K562 (cell line): Measurements from ENCODE around the gene MADCAM1. TPM values are rescaled to one million over a fixed set of nuclear protein-coding genes. Genes with fewer than 3 reads are reported as not detected.

Experiments
- BCOR ChIP-seq: fragments of 450-650 bp; IDR thresholded peaks from 2 replicates; pipeline ENCODE4 v1.6.1; 2016
- CAMTA2 ChIP-seq: fragments of 250-450 bp; sonication (Bioruptor Pico); conservative IDR thresholded peaks from 2 replicates; pipeline ENCODE4 v1.5.1; 2022
- CBX1 ChIP-seq: sonication (generic); IDR thresholded peaks from 2 replicates; pipeline ENCODE4 v1.6.1; 2016; ENCODE audit warnings: antibody characterized with exemption, low read depth, mild to moderate bottlenecking
- FOXP1 ChIP-seq: sonication (generic); formaldehyde crosslinking; IDR thresholded peaks from 2 replicates; pipeline ENCODE4 v1.8.0; 2022; ENCODE audit warnings: mild to moderate bottlenecking, missing genetic modification reagents
- GABPB1 ChIP-seq: sonication (generic); formaldehyde crosslinking; IDR thresholded peaks from 2 replicates; pipeline ENCODE4 v1.8.0; 2022; ENCODE audit warnings: mild to moderate bottlenecking, missing genetic modification reagents
- GTF2F1 ChIP-seq: IDR thresholded peaks from 2 replicates; pipeline ENCODE4 v1.6.1; 2011; ENCODE audit warnings: low read depth, low read length, improper control_type of control experiment
- HDAC1 ChIP-seq, 2 experiments: fragments of 450-650 bp; IDR thresholded peaks; 2 replicates each; pipeline ENCODE4 v1.6.1; 2016 to 2017; ENCODE audit warnings: inconsistent platforms in 1 of 2, mild to moderate bottlenecking in 1 of 2, moderate library complexity in 1 of 2
- HMGN3 ChIP-seq: IDR thresholded peaks from 2 replicates; pipeline ENCODE4 v1.6.1; 2011; ENCODE audit warnings: borderline replicate concordance, low read depth, mild to moderate bottlenecking, mixed read lengths, low read length; ENCODE audit not compliant: insufficient read length; ENCODE audit errors: extremely low read depth
- MIER1 ChIP-seq: fragments of 450-650 bp; IDR thresholded peaks from 2 replicates; pipeline ENCODE4 v1.6.1; 2016; ENCODE audit warnings: antibody characterized with exemption, mild to moderate bottlenecking, low read depth
- NR2C2 ChIP-seq, 2 experiments: fragments of 200-800 bp in 1 of 2; sonication (Bioruptor generic) in 1 of 2; sonication (generic) in 1 of 2; formaldehyde crosslinking in 1 of 2; IDR thresholded peaks; 2 replicates each; pipeline versions ENCODE4 v1.6.1 to v1.8.0; 2016 to 2022; ENCODE audit warnings: mild to moderate bottlenecking in 1 of 2, missing compliant biosample characterization in 1 of 2, missing genetic modification characterization in 1 of 2, missing genetic modification reagents in 1 of 2
- NUFIP1 ChIP-seq: fragments of 450-650 bp; IDR thresholded peaks from 2 replicates; pipeline ENCODE4 v1.6.1; 2018; ENCODE audit not compliant: partially characterized antibody
- POLR3G ChIP-seq: IDR thresholded peaks from 2 replicates; pipeline ENCODE4 v1.6.1; 2011; ENCODE audit not compliant: insufficient read length, insufficient replicate concordance; ENCODE audit errors: extremely low read depth
- RBM22 ChIP-seq: fragments of 200-400 bp; formaldehyde crosslinking; IDR thresholded peaks from 2 replicates; pipeline ENCODE4 v1.6.1; 2018; ENCODE audit warnings: low read length, low read depth; ENCODE audit not compliant: poor library complexity, severe bottlenecking
- ZKSCAN1 ChIP-seq: fragments of 150-350 bp; IDR thresholded peaks from 2 replicates; pipeline ENCODE4 v1.6.1; 2016; ENCODE audit warnings: low read depth, low read length
- ZKSCAN8 ChIP-seq: fragments of 200-800 bp; sonication (Bioruptor generic); IDR thresholded peaks from 2 replicates; pipeline ENCODE4 v1.6.1; 2016; ENCODE audit warnings: missing genetic modification characterization, missing compliant biosample characterization
- polyA plus RNA-seq, 8 experiments: library from polyadenylated mRNA; depleted of rRNA in 4 of 8; stranded (reverse) in 5 of 8; unstranded in 3 of 8; fragments of >200 nt; fragmentation: Nextera tagmentation in 2 of 8; fragmentation: Illumina TruSeq in 1 of 8; extraction: Ambion mirVana in 2 of 8; extraction: Trizol in 1 of 8; gene quantifications; 2 replicates each; pipeline versions ENCODE4 v1.2.1 to v1.2.3, GENCODE V29; 2011 to 2014; ENCODE audit warnings: inconsistent platforms in 1 of 8, missing spikeins in 1 of 8
- total RNA-seq, 7 experiments: library from RNA; depleted of rRNA in 6 of 7; stranded (reverse); fragments of >200 nt in 6 of 7; fragmentation: Illumina TruSeq in 2 of 7; extraction: Trizol in 2 of 7; gene quantifications; 2 replicates each; pipeline versions ENCODE4 v1.2.1 to v1.2.3, GENCODE V29; 2011 to 2021; ENCODE audit warnings: low replicate concordance in 1 of 7
- TF ChIP-seq, protein P1 (sequence below): fragments of 450-650 bp; IDR thresholded peaks from 2 replicates; pipeline ENCODE4 v1.6.1; 2014; ENCODE audit warnings: low read depth, mild to moderate bottlenecking, moderate library complexity, borderline replicate concordance
- TF ChIP-seq, protein P2 (sequence below): fragments of 450-650 bp; IDR thresholded peaks from 2 replicates; pipeline ENCODE4 v1.6.1; 2018; ENCODE audit not compliant: partially characterized antibody
- TF ChIP-seq, protein P3 (sequence below): fragments of 450-650 bp; IDR thresholded peaks from 2 replicates; pipeline ENCODE4 v1.6.1; 2017; ENCODE audit warnings: antibody characterized with exemption, mild to moderate bottlenecking

Gene MADCAM1
- total and polyA plus RNA-seq, 9 of the 15 experiments (the other 6 are each of a cell fraction or from before 2014, with no cell fraction given), result 0.09 to 0.36 (median 0.09) TPM; not detected in 6

DNA sequence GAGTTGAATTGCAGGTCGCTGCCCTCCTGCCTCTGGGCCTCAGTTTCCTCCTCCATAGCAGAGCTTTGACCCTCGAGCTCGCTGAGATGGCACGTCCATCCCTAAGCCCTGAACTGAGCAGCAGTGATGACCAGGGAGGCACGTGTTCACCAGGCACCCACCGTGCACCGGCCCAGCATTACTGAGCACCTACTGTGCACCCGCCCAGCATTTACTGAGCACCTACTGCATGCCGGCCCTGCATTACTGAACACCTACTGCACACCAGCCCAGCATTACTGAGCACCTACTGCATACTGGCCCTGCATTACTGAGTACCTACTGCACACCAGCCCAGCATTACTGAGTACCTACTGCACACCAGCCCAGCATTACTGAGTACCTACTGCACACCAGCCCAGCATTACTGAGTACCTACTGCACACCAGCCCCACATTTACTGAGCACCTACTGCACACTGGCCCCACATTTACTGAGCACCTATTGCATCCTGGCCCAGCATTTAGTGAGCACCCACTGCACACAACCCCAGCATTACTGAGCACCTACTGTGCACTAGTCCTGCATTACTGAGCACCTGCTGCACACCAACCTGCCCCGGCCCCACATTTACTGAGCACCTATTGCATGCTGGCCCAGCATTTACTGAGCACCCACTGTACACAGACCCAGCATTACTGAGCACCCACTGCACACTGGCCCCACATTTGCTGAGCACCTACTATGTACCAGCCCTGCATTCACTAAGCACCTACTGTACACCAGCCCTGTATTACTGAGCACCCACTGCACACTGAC is 17.3 kb downstream of the MADCAM1 start (continued):
- TF ChIP-seq, protein P1, sequence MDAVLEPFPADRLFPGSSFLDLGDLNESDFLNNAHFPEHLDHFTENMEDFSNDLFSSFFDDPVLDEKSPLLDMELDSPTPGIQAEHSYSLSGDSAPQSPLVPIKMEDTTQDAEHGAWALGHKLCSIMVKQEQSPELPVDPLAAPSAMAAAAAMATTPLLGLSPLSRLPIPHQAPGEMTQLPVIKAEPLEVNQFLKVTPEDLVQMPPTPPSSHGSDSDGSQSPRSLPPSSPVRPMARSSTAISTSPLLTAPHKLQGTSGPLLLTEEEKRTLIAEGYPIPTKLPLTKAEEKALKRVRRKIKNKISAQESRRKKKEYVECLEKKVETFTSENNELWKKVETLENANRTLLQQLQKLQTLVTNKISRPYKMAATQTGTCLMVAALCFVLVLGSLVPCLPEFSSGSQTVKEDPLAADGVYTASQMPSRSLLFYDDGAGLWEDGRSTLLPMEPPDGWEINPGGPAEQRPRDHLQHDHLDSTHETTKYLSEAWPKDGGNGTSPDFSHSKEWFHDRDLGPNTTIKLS, result no peak
- peak; percentile 94 for TF ChIP-seq BCOR
- no peak for TF ChIP-seq MIER1
- TF ChIP-seq HMGN3, result no peak
- peak; percentile 17; the same call in 1 of the 2 replicates for TF ChIP-seq GABPB1 (CRISPR knock-in tag)
- TF ChIP-seq POLR3G, result no peak
- TF ChIP-seq HDAC1 (IDR thresholded peaks at IDR 0.05), result peak in 1 of 2 experiments; percentile 20; a peak in 1 of 4 replicates
- TF ChIP-seq ZKSCAN8, result peak; percentile 100
- peak; percentile 73 for TF ChIP-seq ZKSCAN1
- TF ChIP-seq RBM22, result no peak
- no peak for TF ChIP-seq CAMTA2 (CRISPR knock-in tag)
- TF ChIP-seq NUFIP1, result no peak
- TF ChIP-seq, protein P2, sequence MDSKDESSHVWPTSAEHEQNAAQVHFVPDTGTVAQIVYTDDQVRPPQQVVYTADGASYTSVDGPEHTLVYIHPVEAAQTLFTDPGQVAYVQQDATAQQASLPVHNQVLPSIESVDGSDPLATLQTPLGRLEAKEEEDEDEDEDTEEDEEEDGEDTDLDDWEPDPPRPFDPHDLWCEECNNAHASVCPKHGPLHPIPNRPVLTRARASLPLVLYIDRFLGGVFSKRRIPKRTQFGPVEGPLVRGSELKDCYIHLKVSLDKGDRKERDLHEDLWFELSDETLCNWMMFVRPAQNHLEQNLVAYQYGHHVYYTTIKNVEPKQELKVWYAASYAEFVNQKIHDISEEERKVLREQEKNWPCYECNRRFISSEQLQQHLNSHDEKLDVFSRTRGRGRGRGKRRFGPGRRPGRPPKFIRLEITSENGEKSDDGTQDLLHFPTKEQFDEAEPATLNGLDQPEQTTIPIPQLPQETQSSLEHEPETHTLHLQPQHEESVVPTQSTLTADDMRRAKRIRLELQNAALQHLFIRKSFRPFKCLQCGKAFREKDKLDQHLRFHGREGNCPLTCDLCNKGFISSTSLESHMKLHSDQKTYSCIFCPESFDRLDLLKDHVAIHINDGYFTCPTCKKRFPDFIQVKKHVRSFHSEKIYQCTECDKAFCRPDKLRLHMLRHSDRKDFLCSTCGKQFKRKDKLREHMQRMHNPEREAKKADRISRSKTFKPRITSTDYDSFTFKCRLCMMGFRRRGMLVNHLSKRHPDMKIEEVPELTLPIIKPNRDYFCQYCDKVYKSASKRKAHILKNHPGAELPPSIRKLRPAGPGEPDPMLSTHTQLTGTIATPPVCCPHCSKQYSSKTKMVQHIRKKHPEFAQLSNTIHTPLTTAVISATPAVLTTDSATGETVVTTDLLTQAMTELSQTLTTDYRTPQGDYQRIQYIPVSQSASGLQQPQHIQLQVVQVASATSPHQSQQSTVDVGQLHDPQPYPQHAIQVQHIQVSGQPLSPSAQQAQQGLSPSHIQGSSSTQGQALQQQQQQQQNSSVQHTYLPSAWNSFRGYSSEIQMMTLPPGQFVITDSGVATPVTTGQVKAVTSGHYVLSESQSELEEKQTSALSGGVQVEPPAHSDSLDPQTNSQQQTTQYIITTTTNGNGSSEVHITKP, result no peak
- peak; percentile 41; the same call in 1 of the 2 replicates for TF ChIP-seq CBX1
- TF ChIP-seq FOXP1 (CRISPR knock-in tag), result peak; percentile 81; the same call in 1 of the 2 replicates
- TF ChIP-seq, protein P3, sequence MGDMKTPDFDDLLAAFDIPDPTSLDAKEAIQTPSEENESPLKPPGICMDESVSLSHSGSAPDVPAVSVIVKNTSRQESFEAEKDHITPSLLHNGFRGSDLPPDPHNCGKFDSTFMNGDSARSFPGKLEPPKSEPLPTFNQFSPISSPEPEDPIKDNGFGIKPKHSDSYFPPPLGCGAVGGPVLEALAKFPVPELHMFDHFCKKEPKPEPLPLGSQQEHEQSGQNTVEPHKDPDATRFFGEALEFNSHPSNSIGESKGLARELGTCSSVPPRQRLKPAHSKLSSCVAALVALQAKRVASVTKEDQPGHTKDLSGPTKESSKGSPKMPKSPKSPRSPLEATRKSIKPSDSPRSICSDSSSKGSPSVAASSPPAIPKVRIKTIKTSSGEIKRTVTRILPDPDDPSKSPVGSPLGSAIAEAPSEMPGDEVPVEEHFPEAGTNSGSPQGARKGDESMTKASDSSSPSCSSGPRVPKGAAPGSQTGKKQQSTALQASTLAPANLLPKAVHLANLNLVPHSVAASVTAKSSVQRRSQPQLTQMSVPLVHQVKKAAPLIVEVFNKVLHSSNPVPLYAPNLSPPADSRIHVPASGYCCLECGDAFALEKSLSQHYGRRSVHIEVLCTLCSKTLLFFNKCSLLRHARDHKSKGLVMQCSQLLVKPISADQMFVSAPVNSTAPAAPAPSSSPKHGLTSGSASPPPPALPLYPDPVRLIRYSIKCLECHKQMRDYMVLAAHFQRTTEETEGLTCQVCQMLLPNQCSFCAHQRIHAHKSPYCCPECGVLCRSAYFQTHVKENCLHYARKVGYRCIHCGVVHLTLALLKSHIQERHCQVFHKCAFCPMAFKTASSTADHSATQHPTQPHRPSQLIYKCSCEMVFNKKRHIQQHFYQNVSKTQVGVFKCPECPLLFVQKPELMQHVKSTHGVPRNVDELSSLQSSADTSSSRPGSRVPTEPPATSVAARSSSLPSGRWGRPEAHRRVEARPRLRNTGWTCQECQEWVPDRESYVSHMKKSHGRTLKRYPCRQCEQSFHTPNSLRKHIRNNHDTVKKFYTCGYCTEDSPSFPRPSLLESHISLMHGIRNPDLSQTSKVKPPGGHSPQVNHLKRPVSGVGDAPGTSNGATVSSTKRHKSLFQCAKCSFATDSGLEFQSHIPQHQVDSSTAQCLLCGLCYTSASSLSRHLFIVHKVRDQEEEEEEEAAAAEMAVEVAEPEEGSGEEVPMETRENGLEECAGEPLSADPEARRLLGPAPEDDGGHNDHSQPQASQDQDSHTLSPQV, result no peak
- 0 out of 2 replicates have a peak, but pooled peaks have one; percentile 13 for TF ChIP-seq NR2C2 (CRISPR knock-in tag; IDR thresholded peaks at IDR 0.05)
- no peak; the same call in 1 of the 2 replicates for TF ChIP-seq NR2C2 (tag; IDR thresholded peaks at IDR 0.05)
- no peak for TF ChIP-seq GTF2F1
